GM15510 (cell line): ENCODE data around the gene UXT.

ENCODE experiments used
- POLR2A ChIP-seq: IDR thresholded peaks from 3 replicates; pipeline ENCODE4 v1.6.1; 2011; ENCODE audit warnings: borderline replicate concordance; ENCODE audit not compliant: insufficient read length; ENCODE audit errors: extremely low read depth

The UXT gene

GRCh38 chrX:47658684-47659420 lies at the start of gene UXT:
Gene UXT (minus strand): TSS chrX:47659180. CDS start chrX:47658927, 253 bp downstream.
- peak; percentile 40 for TF ChIP-seq POLR2A

- no peak for TF ChIP-seq POLR2A
Measured at GRCh38 chrX:47707031-47707780, 48.2 kb upstream of the UXT start.

GRCh38 chrX:47706575-47706974 lies 47.6 kb upstream of the UXT start:
- no peak for TF ChIP-seq POLR2A

- TF ChIP-seq POLR2A: no peak
Measured at GRCh38 chrX:47704736-47705135, 45.8 kb upstream of the UXT start.

GRCh38 chrX:47697181-47697580 lies 38.2 kb upstream of the UXT start:
- no peak for TF ChIP-seq POLR2A

- TF ChIP-seq POLR2A: no peak
Measured at GRCh38 chrX:47690175-47690574, 31.2 kb upstream of the UXT start.

- no peak for TF ChIP-seq POLR2A
Measured at GRCh38 chrX:47687263-47687662, 28.3 kb upstream of the UXT start.

- TF ChIP-seq POLR2A: no peak
Measured at GRCh38 chrX:47683829-47684205, 24.8 kb upstream of the UXT start.

GRCh38 chrX:47683184-47683828 lies 24.3 kb upstream of the UXT start:
- TF ChIP-seq POLR2A: no peak

GRCh38 chrX:47674776-47675175 lies 15.8 kb upstream of the UXT start:
- no peak for TF ChIP-seq POLR2A

- TF ChIP-seq POLR2A: no peak
Measured at GRCh38 chrX:47664737-47665136, 5.8 kb upstream of the UXT start.

GRCh38 chrX:47662144-47662657 lies 3.2 kb upstream of the UXT start:
- TF ChIP-seq POLR2A: no peak

- no peak for TF ChIP-seq POLR2A
Measured at GRCh38 chrX:47661539-47661938, 2.6 kb upstream of the UXT start.

GRCh38 chrX:47659421-47659726 lies 394 bp upstream of the UXT start:
- TF ChIP-seq POLR2A: no peak

GRCh38 chrX:47658301-47658683 lies 688 bp downstream of the UXT start:
- TF ChIP-seq POLR2A: no peak

GRCh38 chrX:47651043-47651905 lies 7.7 kb downstream of the UXT start:
- peak; percentile 23 for TF ChIP-seq POLR2A
